GM19238 (cell line): Measurements from ENCODE around the gene SCYL3.
"Not testable (repeated sequence)": the region's sequence is repeated elsewhere in the genome, so short reads cannot be mapped to it uniquely, and the experiment has no call there.

Experiments used
- DNase-seq: peaks from one replicate; pipeline ENCODE4 v3.0.0; 2011; ENCODE audit warnings: low spot score; ENCODE audit not compliant: insufficient read length

Gene SCYL3

DNA sequence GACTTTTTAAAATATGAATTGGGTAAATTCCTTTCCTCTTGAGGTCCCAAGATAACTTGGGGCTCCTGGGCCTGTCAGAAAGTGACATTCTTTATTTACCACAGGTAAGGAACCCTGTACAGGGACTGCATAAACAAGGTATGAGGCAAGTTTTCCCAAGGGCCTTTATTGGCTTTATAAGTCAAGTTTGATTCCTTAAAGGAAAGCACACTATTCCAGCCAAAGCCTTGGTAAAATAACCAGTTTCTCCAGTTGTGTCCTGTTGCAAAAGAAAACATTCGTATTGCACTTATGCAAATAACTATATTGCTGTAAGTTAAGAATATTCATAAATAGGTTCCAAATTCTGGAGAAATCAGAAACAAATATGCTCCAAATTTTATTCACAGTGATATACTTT, 77.1 kb downstream of the SCYL3 start:
- no peak for DNase-seq

DNA sequence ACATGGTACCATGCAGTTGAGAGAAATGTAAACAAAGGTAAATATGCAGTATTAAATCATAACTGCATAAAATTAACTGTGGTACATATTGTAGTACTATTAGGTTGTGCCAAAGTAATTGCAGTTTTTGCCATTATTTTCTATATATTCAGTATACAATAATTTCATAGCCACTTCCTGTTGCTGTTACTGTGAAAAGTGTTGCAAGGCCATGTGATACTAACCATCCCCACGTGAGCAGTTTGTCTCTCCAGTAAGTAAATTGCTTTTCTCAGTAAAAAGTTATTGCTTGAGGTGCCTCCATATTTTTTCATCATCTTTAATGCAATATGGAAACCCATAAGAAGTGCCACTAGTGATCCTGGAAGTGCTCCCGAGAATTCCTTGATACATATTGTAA, 79.4 kb downstream of the SCYL3 start:
- DNase-seq: no peak

- no peak for DNase-seq
These were observed 81.6 kb downstream of the SCYL3 start for GRCh38 chr1:169812131-169812530.

GRCh38 chr1:169811418-169812035, 82.2 kb downstream of the SCYL3 start:
- DNase-seq: not testable (repeated sequence)

- DNase-seq: no peak
These were observed 84.2 kb downstream of the SCYL3 start for GRCh38 chr1:169809370-169810095.

DNA sequence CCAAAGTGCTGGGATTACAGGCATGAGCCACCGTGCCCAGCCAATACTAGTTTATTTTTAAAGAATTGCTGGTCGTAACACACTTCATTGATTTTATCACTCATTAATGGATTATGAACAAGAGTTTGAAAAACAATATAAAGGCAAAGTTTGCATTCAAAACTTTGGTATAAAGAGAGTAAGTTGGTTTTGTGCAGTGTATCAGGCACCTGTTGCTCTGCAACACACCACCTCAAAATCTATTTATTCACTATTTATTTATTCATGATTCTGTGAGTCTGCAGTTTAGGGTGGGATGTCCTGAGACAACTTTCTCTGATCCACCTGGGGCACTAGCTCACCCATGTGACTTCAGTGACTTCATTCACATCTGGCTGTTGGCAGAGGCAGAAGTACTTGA, 88.8 kb downstream of the SCYL3 start:
- no peak for DNase-seq

GRCh38 chr1:169802888-169803287, 90.8 kb downstream of the SCYL3 start:
- DNase-seq: no peak
